CD4-positive, alpha-beta T cell treated with Interleukin-21 for 1 hour (primary cell): ENCODE measurements around the gene TUBGCP2.
A peak's percentile ranks its signal among the peaks of the same experiment; 100 is the strongest.
"Not testable (repeated sequence)": the region's sequence is repeated elsewhere in the genome, so short reads cannot be mapped to it uniquely, and the experiment has no call there.

Experiments
- DNase-seq: peaks from one replicate; pipeline ENCODE4 v3.0.0-alpha.2; 2020

Gene TUBGCP2

GRCh38 chr10:133242611-133243356 is 65.9 kb downstream of the TUBGCP2 start:
- DNase-seq = no peak

DNA sequence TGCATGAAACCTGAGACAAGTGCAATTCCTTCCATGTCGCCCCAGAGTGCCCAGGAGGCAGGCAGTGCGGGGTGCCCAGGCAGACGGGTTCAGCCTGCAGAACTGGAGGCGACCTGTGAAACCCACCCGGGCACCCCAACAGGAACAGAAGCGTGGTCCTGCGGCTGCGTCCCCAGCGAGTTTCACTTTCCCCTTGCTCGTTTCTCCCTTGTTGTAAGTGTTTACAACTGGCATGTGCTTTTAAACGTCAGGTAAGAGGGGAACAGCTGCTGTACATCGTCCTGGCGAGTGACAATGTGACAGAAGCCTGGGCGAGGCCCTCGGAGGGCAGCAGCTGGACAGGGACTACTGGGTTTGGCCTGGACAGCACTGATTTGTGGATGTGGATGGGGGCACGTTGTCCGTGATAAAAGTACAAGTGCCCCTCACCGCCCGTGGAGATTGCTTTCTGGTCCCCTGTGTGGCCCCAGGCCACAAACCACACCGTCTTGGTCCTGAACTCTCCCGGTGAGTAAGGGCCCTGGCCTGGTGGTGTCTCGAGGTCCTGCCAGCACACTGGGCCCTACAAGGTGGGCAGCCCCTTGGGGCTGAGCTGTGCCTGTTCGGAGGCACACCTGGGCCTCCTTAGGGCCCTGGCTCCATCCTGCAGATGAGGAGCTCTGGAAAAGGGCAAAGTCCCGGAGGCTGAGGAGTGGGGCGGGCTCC is 67.0 kb downstream of the TUBGCP2 start:
- peak; percentile 26 for DNase-seq

- DNase-seq = no peak
Measured at GRCh38 chr10:133239990-133240389, 68.7 kb downstream of the TUBGCP2 start.

DNA sequence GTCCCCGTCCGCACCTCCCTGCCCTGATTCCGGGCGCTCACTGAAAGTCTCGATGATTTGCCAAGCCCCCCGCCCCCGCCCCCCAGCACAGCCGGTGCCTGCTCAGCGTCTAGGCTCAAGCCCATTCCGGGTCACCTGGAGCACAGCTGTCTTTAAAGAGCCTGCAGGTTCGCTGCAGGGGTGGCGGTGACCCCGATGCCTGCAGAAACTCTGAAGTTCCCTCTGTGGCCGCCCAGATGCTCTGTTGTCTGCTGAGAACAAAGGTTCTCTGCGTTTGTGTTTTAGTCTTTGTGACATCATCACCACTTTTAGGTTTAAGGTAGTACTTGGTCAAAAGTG is 70.2 kb downstream of the TUBGCP2 start:
- no peak for DNase-seq

DNA sequence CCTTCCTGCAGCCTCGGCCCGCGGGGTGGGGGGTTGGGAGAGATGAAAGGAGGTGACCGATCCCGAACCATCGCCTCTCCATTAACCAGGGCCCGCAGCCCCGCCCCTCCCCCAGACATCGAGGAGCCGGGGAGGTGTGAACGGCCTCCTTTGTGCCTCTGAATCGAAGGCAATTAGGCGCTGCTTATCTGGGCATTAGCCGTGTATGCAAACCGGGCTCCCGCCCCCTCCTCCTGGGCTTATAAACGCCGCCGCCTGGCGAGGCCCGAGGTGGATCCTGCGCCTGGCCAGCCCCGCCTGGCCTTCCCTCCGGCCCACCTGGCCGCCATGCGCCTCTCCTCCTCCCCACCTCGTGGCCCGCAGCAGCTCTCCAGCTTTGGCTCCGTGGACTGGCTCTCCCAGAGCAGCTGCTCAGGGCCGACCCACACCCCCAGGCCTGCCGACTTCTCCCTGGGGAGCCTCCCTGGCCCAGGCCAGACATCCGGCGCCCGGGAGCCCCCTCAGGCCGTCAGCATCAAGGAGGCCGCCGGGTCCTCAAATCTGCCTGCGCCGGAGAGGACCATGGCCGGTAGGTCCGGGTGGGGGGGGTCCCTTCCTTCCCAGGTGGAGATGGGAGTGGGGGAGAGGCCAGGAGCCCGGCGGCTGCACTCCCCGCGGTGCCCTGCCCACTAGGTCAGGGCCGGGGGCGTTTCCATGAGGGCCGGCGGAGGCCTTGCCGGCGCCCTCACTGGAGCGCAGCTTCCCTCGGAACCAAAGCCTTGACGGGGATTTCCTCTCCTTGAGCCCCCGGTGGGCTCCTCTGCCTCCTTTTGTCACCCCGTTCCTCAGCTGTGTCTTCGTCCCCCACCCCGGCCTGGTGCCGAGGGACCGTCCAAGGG is 70.8 kb downstream of the TUBGCP2 start, which contains the start of gene VENTX:
VENTX (plus strand) TSS at position 268 of the 878 bp plus-strand sequence; CDS start at position 328, 60 bp downstream.
- DNase-seq = no peak

- DNase-seq = no peak
Measured at GRCh38 chr10:133237241-133237587, 71.5 kb downstream of the TUBGCP2 start.

DNA sequence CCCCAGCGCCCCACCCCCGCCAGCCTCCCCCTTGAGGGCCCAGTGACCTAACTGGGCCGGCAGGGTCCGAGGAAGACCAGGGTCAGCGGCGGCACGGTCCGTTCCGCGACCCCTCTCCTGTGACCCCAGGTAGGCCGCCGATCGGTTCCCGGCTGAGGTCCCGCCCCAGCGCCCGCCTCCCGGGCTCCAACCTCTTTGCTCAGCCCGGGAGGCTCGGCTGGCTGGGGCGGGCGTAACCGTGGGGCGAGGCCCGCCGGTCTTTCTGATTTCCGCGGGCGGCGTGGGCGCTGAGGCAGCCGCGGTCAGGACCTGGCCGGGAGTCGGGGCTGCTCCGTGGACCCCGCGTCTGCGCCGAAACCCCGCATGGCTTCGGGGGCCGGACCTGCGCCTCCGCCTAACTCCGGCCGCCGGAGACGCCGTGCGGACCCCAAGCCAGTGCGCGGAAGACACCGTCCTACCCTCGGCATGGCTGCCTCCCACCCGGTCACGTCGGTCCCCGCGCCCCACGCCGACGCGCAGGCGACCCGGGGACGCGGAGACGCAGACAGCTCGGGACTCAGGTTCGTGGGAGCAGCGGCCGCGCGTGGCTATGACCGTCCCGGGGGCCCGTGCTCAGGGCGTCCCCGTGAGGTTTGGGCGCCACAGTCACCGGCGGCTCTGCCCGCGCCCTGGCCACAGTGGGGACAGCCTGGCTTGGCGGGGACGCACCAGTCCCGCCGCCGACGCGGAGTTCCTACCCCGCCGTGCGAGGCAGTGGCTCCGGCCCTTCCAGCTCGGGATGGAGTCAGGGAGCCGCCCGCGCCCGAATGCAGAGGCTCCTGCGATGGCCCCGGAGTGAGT is 72.1 kb downstream of the TUBGCP2 start:
- no peak for DNase-seq

DNA sequence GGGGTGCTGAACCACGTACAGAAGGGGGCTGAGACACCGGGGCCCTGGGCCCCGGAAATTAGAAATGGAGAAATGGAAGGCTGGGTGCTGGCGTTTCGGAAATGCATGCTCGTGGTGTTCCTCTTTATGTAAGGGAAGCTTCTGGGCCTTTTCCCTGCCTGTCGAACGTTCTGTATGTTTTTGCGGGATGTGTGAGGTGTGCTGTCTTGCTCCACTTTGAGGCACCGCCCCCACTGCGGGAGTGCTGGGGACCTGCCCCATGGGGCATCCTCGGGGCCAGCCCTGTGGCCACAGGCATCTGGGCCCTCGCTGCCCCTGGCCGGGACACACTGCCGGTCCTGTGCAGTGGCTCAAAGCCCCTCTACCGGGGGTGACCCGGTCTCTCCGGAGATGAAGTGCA is 72.7 kb downstream of the TUBGCP2 start:
- DNase-seq = no peak

DNA sequence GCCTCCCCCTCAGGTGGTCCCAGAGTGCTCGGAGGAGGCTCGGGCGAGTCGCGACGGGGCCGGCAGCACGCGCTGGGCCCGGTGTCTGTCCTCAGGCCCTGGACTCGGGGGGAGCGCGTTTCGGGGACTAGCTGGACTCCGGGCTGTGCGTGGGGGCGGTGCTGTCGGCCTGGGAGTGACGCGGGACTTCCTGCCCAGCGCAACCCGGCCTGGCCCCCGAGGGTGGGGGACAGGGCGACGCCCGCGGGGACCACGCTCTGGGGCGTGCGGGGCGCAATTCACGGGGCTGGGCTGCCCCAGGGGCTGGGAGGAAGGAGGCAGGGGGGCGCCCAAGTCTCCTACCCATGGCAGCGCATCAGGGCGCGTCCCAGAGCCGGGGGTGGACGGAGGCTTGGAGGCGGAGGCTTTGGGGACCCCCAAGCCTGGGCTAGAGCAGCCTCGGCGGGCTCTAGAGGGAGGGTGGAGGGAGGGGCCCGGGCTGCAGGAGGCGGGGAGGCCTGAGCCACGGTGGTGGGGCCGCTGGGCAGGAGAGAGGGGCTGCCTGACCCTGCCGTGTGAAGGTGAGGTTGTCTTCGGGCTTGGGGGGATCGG is 73.3 kb downstream of the TUBGCP2 start:
- no peak for DNase-seq

- not testable (repeated sequence) for DNase-seq
Measured at GRCh38 chr10:133234796-133235195, 73.9 kb downstream of the TUBGCP2 start.

- no peak for DNase-seq
Measured at GRCh38 chr10:133231946-133232574, 76.6 kb downstream of the TUBGCP2 start.

DNA sequence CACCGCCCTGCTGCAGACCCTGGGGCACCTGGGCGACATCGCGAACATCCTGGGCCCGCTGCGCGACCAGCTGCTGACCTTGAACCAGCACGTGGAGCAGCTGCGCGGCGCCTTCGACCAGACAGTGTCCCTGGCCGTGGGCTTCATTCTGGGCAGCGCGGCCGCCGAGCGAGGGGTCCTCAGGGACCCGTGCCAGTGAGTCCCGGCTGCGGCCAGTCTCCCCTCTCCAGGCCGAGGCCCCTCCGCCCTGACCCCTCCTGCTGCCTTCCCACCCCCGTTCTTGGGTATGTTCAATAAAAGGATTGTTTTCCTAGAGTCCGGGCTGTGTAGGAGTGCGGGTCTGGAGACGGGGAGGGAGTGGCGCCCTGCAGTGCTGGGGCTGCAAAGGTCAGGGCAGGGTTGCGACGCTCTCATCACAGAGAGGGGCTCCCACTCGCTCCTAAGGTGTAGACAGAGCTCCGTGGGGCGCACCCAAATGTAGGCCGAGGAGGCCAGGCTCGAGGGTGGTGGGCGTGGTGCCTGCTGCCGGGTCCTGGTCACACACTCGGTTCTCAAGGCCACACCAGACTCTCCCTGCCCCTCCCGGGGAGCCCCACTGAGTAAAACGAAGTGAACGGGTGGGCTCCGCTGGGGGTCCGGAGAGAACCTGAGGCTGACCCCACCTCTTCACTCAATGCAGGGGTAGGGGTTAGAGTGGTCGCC is 77.3 kb downstream of the TUBGCP2 start:
- no peak for DNase-seq

DNA sequence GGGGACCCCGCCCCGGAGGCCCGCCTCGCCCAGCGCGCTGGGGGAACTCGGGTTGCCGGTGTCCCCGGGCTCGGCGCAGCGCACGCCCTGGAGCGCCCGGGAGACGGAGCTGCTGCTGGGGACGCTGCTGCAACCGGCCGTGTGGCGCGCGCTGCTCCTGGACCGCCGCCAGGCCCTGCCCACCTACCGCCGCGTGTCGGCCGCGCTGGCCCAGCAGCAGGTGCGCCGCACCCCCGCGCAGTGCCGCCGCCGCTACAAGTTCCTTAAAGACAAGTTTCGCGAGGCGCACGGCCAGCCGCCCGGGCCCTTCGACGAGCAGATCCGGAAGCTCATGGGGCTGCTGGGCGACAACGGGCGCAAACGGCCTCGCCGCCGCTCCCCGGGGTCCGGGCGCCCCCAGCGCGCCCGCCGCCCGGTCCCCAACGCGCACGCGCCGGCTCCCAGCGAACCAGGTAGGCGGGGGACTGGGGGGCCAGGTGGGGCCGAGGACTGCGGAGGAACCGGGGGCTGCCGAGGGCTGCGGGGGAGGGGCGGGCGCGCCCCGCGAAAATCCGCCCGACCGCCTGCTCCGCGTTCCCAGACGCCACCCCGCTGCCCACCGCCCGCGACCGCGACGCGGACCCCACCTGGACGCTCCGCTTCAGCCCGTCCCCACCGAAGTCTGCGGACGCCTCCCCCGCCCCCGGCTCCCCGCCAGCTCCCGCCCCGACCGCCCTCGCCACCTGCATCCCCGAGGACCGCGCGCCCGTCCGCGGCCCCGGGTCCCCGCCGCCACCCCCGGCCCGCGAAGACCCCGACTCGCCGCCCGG is 78.1 kb downstream of the TUBGCP2 start:
- DNase-seq = no peak

GRCh38 chr10:133230044-133230361 is 78.7 kb downstream of the TUBGCP2 start, which contains the start of gene UTF1:
Gene UTF1, plus strand, starts transcription at chr10:133230217. Its CDS starts 72 bp downstream, at chr10:133230289.
- DNase-seq = no peak

DNA sequence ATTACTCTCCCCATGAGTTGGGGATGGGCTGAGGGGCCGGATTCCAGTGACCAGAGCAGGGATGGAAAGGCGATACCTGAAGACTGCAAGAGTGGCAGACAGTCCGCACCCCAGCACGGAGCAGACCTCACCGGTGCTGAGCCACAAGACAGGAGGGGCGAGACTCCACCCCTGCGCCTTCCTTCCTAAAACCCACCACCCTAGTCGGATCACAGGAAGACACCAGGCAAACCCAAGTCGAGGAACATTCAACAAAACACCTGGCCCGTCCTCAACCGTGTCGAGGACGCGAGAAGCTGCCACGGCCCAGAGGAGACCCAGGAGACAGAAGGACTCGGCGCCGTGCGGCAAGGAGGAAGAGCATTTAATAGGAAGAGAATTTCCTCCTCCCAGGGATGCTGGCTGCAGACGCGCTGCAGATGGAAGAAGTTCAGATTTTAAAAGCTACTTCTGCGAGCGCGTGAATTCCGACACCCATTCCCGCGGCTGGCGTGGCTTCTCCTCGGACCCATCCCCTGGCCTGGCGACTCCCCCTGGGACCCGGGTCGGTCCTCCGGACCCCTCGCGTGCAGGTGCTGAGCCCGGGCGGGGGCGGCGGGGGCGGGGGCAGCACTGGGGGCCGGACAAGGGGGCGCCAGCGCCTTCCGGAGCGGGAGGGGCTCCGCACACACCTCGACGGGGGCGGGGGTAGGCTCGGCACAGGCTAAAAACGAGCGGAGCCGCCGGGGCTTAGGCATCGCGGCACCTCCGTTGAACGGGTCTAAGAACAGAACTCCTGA is 79.2 kb downstream of the TUBGCP2 start:
- no peak for DNase-seq
